HT-29 (cell line): ENCODE results near the gene HAUS1. TPM values are rescaled to one million over a fixed set of nuclear protein-coding genes. Genes with fewer than 3 reads are reported as not detected.
"Not testable (repeated sequence)": the region's sequence is repeated elsewhere in the genome, so short reads cannot be mapped to it uniquely, and the experiment has no call there.

Experiments used
- DNase-seq: peaks from one replicate; pipeline ENCODE4 v3.0.0-alpha.2; 2015; ENCODE audit warnings: low spot score
- total RNA-seq: library from RNA; depleted of rRNA; stranded (reverse); fragments of >200 nt; shearing (Covaris generic); gene quantifications from 2 replicates; pipeline ENCODE4 v1.2.3, GENCODE V29; 2014

The HAUS1 gene
- total RNA-seq, 1 experiment from 2014 or later, result 25.4 TPM

DNA sequence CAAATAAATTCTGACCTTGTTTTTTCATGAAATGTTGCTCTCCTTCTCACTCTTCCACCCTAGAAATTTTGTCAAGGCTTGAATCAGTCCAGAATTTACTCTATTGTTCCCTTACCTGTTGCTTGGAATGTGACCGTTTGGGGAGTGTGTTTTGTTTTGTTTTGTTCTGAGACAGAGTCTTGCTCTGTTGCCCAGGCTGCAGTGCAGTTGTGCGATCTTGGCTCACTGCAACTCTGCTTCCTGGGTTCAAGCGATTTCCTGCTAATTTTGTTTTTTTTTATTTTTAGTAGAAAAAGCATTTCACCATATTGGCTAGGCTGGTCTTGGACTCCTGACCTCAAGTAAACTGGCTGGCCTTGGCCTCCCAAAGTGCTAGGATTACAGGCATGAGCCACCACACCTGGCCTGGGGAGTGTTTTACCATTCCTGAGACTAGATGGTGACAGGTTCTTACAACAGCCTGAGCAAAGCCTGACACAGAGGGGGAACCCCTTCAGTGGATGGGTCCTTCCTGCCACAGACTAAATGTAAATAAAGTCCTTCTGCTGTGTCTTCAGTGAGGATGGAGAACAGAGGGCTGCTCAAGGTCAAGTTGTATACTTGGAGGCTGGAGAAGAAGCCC lies 52.0 kb downstream of the HAUS1 start:
- DNase-seq, result no peak

DNA sequence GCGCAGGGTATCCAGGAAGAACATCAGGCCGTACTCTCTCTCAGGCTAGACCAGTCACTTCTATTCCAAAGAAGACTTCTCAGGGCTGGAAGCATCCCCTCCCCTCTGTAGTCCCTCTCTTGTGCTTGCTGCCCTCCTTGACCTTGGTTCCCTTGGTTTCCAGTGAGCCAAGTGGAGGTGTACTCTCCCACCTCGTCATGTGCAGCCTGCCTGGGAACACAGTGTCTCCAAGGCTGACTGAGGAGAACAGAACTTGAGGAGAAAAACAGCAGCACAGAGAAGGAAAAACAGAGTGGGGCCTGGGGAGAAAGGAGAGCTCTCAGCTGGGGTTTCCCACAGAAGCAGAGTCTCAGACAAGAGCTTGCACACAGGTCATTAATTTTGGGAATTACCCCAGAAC lies 52.7 kb downstream of the HAUS1 start:
- no peak for DNase-seq

- no peak for DNase-seq
These were observed 54.3 kb downstream of the HAUS1 start for GRCh38 chr18:46158499-46158898.

GRCh38 chr18:46160050-46160798 lies 56.0 kb downstream of the HAUS1 start:
- DNase-seq, result no peak

DNA sequence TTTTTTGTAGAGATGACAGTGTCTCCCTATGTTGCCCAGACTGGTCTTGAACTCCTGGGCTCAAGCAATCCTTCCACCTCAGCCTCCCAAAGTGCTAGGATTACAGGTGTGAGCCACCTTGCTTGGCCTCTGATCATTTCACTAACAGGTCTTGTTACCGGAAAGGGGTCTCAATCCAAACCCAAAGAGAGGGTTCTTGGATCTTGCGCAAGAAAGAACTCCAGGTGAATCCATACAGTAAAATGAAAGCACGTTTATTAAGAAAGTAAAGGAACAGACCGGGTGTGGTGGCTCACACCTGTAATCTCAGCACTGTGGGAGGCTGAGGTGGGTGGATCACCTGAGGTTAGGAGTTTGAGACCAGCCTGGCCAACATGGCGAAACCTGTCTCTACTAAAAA lies 56.7 kb downstream of the HAUS1 start:
- not testable (repeated sequence) for DNase-seq

- no peak for DNase-seq
These were observed 57.7 kb downstream of the HAUS1 start for GRCh38 chr18:46161703-46162396.

- no peak for DNase-seq
These were observed 58.9 kb downstream of the HAUS1 start for GRCh38 chr18:46163091-46163490.

DNA sequence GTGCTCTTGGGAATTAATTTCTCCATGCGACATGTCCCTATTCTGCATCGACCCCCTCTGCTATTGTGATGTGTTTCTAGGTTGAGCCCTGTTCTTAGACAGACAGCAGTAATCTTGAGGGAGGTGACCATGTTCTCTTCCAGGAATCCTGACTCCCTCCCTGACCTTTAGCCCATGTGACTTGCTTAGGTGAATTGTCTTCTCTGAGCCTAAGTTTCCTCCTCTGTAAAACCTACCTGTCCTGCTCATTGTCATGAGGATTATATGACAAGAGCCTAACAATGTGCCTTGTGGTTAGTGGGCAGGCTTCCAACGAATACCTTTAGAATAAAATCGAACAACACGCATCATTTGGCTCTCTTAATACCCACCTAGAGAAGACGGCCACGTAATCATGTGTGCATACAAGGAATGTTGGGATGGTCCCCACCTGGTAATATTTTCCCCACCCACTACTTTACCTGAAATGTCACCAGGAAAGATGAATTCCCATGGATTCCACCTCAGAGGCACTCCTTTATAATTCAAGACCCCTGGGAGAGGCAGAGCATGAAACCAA lies 59.8 kb downstream of the HAUS1 start:
- DNase-seq, result no peak

DNA sequence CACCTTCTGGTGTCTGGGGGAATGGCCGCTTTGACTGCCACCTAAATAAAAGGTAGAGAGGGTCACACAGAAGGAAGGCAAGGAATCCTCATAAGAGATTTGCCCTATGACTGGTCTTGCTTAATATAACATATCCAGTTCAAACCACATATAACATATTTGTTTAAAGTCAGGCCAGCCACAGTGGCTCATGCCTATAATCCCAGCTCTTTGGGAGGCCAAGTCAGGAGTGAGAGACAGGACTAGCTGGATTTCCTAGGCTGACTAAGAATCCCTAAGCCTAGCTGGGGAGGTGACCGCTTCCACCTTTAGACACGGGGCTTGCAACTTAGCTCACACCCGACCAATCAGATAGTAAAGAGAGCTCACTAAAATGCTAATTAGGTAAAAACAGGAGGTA lies 60.3 kb downstream of the HAUS1 start:
- not testable (repeated sequence) for DNase-seq

GRCh38 chr18:46164920-46165319 lies 60.7 kb downstream of the HAUS1 start:
- DNase-seq, result no peak

DNA sequence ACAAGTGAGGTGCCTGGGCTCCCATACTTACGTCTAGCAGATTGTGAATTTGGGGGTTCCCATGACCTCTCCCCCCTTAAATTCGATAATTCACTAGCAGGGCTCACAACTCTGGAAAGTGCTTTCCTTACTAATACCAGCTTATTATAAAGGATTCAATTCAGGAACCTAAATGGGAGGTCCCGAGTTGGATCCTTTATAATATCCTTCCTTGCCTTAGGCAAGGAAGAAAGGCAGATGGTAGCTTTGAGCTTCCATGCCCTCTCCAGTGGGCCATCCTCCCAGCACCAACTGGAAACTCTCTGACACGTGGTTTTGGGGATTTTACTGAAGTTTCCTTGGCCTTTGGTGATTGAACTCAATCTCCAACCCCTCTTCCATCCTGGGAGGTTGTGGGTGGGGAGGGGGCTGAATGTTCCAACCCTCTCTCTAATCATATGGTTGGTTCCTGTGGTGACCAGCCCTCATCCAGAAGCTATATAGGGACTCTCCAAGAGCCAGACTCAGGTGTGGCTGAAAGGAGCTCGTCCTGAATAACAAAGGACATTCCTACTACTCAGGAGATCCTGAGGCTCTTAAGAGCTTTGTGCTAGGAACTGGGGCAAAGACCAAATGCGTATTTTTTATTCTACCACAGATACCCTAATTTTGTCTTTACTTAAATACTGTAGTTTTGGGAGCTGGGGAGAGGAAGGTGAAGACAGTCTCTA lies 62.2 kb downstream of the HAUS1 start:
- no peak for DNase-seq

- DNase-seq, result no peak
These were observed 63.8 kb downstream of the HAUS1 start for GRCh38 chr18:46167971-46168370.

DNA sequence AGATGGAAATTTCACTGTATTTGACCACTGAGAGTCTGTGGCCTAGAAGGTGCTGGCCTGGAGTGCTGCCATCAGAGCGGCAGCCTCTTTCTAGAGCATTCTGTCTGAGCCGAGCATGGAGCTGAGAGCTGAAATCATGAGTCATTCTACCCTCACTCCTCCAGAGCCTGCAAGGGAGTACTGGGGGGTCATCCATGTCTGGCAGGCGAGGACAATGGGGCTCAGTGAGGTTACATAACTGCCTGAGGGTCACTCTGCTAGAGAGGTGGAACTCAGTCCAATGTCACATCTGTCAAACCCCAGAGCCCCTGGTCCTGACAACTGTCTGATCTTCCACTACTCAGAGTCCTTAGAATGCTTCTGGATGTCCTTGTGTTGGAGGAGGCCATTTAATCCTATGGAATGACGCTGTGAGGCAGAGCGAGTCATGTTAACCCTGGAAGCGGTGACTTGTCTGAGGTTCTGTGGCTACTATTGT lies 65.3 kb downstream of the HAUS1 start:
- no peak for DNase-seq

DNA sequence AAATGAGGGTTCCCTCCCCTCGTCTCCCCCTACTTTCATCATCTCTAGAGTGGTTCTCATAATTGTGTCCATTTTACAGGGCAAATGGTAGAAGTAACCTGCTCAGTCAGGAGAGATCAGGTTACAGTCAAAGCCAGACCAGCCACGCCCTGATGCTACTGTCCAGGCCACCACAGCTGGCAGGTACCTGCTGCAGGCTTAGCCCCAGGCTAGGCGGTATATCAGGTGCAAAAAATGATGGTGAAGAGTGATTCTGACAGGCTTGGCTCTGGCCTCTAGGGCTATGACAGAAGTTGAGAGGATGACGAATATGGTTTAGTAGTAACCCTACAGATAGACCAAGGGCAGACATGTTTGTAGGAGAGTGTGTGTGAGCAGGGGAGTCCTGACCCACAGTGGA lies 67.1 kb downstream of the HAUS1 start:
- DNase-seq, result no peak

DNA sequence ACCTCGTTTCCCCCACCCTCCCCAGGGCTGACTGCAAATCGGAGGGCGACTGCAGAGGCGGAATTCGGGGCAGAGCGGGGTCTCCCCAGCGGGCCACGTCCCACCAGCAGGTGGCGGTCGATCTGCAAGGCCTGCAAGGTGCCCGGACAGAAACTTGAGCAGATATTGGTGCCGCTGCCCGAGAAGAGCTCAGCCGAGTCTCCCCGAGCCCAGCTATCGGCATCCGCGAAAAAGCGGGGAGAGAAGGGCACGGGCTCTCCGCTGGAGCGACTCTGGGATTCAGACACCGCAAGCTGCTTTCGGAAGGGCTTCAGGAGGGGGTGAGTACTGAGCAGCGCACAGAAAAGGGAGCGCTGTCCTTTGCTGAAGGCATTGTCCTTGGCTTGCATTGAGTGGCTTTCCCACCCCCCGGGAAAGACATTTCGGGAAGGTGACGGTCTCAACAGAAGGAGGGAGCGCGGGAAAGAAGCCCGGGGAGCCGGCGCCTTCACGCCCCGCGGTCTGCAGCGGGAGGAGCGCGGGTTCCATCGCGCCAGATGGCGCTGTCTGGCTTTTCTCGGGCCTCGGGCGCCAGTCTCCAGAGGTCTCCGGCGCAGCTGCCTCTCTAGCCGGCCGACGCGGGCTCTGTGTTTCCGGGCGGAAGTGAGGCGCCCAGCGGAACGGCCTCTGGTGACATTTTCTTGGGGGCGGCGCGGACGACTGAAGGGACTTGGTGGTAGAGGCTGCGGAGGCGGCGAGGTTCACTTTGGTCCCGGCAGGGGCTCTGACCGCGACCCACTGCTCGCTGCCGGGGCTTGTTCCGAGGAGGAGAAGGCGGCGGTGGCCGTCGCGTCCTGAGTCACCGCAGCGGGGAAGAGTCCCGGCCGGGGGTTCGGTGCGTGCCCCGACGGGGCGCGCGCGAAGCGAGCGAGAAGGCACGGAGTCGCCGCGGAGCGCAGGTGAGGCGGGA lies 69.5 kb downstream of the HAUS1 start:
- peak; percentile 88 for DNase-seq

- DNase-seq, result peak; percentile 43
These were observed 70.3 kb downstream of the HAUS1 start for GRCh38 chr18:46174342-46175041.

DNA sequence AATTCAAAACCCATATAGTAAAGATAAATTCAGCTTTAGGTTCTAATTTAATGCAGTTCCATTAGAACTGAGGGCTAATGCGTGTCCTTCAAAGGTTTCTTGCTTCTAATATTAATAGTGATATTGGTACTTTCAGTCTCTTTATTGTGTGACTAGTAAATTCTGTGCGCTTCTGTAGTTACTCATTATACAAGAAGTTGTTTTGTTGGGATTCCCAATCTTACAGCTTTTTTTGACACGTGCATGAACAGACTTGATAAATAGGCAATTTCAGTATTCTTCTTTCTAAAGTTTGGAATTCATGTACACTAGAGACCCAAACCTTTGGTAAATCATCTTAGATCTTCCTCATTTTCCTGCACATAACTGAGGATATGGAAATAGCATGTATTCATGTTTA lies 71.8 kb downstream of the HAUS1 start:
- no peak for DNase-seq
